Activated B cell treated with CpG ODN at 0.5 μM for 24 hours (primary cell): ENCODE data around the gene SLIT3. TPM values are rescaled to one million over a fixed set of nuclear protein-coding genes. Genes with fewer than 3 reads are reported as not detected.

Experiments used
- ATAC-seq: fragments of 200-7000 bp; cut with Tn5 transposase; one replicate; pipeline ENCODE4 v1.10.0; 2021; ENCODE audit warnings: low read depth, mild to moderate bottlenecking, moderate library complexity
- CTCF ChIA-PET: fragments of 350-600 bp; sonication (Branson Sonifier 250); formaldehyde crosslinking; loops from one replicate; lab custom pipeline; 2021; ENCODE audit warnings: antibody characterized with exemption; lab: Charles Lee
- POLR2A ChIA-PET: fragments of 350-600 bp; sonication (Branson Sonifier 250); formaldehyde crosslinking; loops from one replicate; lab custom pipeline; 2021; ENCODE audit warnings: antibody characterized with exemption; lab: Charles Lee
- DNase-seq: peaks from one replicate; pipeline ENCODE4 v3.0.0; 2022
- H3K27ac Mint-ChIP-seq: one replicate; pipeline ENCODE4 v1.8.0; 2020; ENCODE audit warnings: mixed read lengths
- H3K27me3 Mint-ChIP-seq: one replicate; pipeline ENCODE4 v1.8.0; 2021; ENCODE audit warnings: mixed read lengths
- H3K36me3 Mint-ChIP-seq: one replicate; pipeline ENCODE4 v1.8.0; 2021; ENCODE audit warnings: low read depth, mixed read lengths
- H3K4me1 Mint-ChIP-seq: one replicate; pipeline ENCODE4 v1.8.0; 2021; ENCODE audit warnings: mixed read lengths
- H3K4me3 Mint-ChIP-seq: one replicate; pipeline ENCODE4 v1.8.0; 2020; ENCODE audit warnings: mild to moderate bottlenecking, mixed read lengths
- H3K9me3 Mint-ChIP-seq: one replicate; pipeline ENCODE4 v1.8.0; 2020; ENCODE audit warnings: mixed read lengths
- intact Hi-C: fragments of 100-400 bp; cut with micrococcal nuclease; formaldehyde crosslinking; loops from one replicate; pipeline ENCODE4 v1.15.1; 2024
- total RNA-seq: library from RNA; stranded (reverse); gene quantifications from 2 replicates; pipeline ENCODE4 v1.2.3, GENCODE V29; 2022
- TF ChIP-seq, protein P1 (sequence below): fragments of 200-600 bp; IDR thresholded peaks from one replicate; pipeline ENCODE4 v1.8.0; 2022; ENCODE audit warnings: antibody characterized with exemption, mild to moderate bottlenecking

SLIT3 gene
- total RNA-seq, 1 donor from 2014 or later: not detected

DNA sequence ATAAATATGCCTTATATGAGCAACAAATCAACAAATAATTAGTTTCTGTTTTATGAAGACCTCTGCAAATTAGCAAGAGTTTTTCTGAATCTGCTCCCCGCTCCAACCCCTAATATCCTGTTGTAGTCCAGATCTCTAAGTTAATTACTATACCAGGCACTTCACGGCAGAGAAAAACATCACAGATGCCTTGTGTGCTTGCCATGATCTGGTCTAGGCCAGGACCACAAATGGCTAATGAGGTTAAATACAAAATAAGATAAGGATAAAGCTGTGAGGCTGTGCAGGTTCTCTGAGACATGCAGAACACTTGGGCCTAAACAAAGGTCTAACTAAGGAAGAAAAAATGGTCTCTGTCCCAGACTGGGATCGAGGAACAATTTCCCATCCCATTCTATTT lies 150.8 kb downstream of the SLIT3 start:
- H3K4me1 Mint-ChIP-seq: no peaks in the 10 kb centered on the region
- TF ChIP-seq, protein P1, sequence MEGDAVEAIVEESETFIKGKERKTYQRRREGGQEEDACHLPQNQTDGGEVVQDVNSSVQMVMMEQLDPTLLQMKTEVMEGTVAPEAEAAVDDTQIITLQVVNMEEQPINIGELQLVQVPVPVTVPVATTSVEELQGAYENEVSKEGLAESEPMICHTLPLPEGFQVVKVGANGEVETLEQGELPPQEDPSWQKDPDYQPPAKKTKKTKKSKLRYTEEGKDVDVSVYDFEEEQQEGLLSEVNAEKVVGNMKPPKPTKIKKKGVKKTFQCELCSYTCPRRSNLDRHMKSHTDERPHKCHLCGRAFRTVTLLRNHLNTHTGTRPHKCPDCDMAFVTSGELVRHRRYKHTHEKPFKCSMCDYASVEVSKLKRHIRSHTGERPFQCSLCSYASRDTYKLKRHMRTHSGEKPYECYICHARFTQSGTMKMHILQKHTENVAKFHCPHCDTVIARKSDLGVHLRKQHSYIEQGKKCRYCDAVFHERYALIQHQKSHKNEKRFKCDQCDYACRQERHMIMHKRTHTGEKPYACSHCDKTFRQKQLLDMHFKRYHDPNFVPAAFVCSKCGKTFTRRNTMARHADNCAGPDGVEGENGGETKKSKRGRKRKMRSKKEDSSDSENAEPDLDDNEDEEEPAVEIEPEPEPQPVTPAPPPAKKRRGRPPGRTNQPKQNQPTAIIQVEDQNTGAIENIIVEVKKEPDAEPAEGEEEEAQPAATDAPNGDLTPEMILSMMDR: no peak
- ChIA-PET POLR2A (no interaction called here), CTCF (no interaction called here)
- no peak overlapping the region for H3K4me3 Mint-ChIP-seq
- no peaks in the 10 kb centered on the region for H3K36me3 Mint-ChIP-seq
- H3K27ac Mint-ChIP-seq: no peak overlapping the region
- ATAC-seq (no peak), DNase-seq (no peak)
- no peaks in the 10 kb centered on the region for H3K9me3 Mint-ChIP-seq
- intact Hi-C loops: no loop called here
- peaks cover 2% of the 10 kb centered on the region for H3K27me3 Mint-ChIP-seq

DNA sequence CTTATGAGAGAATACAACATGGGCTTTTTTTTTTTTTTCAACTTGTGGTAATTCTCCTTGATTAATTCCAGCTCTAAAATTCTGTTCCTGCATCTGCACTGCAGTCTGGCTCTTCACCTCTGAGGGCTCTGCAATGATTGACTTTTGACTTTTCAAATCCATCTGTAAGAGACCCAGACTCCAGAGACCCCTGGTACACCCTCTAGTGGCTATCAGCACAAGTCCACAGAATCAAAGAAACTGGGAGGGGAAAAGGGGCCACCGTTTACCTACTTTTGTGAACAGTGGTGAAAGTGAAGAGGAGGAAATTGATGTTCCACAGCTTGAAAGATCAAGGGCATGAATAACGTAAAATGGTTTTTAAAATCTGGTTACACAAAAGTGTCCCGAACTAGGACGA lies 151.6 kb downstream of the SLIT3 start:
- H3K4me1 Mint-ChIP-seq: no peaks in the 10 kb centered on the region
- no peak for DNase-seq
- H3K27me3 Mint-ChIP-seq: peaks cover 2% of the 10 kb centered on the region
- H3K27ac Mint-ChIP-seq: no peak overlapping the region
- CTCF ChIA-PET: no interaction called here
- ATAC-seq: no peak
- no peak overlapping the region for H3K4me3 Mint-ChIP-seq
- intact Hi-C loops: no loop called here
- POLR2A ChIA-PET: no interaction called here
- H3K9me3 Mint-ChIP-seq: no peaks in the 10 kb centered on the region
- TF ChIP-seq, protein P1: no peak
- no peaks in the 10 kb centered on the region for H3K36me3 Mint-ChIP-seq

DNA sequence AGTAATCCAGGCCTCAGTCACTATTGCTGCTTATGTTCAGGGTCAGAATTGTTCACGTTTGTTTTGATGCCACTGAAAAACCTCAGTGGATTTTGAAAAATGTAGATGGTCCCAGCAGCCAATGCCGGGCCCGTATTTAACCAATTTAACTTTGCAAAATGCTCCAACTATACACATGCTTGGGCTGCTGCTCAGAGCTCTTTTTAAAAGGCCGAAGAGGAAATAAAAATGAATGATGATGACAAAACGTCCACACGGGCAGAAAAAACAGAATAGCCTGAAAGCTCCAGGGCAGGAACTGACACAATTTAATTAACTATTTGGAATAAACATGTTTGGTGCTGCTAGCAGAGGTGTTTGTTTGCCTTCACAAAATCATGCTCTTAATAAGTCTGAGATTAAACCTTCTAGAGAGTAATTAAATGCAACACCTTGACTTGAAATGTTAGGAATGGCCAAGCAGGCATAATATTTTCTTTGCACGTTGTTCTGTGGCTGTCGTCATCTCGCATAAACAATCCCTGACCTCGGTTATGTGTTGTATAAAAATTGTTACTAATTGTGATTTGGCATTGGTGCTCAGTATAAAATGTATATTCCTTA lies 152.7 kb downstream of the SLIT3 start:
- ChIA-PET POLR2A (no interaction called here), CTCF (no interaction called here)
- no peaks in the 10 kb centered on the region for H3K36me3 Mint-ChIP-seq
- no peak overlapping the region for H3K27ac Mint-ChIP-seq
- no peaks in the 10 kb centered on the region for H3K27me3 Mint-ChIP-seq
- no peak for DNase-seq
- no peak for ATAC-seq
- no peak overlapping the region for H3K4me3 Mint-ChIP-seq
- TF ChIP-seq, protein P1: no peak
- intact Hi-C loops: no loop called here
- no peaks in the 10 kb centered on the region for H3K9me3 Mint-ChIP-seq
- no peaks in the 10 kb centered on the region for H3K4me1 Mint-ChIP-seq

DNA sequence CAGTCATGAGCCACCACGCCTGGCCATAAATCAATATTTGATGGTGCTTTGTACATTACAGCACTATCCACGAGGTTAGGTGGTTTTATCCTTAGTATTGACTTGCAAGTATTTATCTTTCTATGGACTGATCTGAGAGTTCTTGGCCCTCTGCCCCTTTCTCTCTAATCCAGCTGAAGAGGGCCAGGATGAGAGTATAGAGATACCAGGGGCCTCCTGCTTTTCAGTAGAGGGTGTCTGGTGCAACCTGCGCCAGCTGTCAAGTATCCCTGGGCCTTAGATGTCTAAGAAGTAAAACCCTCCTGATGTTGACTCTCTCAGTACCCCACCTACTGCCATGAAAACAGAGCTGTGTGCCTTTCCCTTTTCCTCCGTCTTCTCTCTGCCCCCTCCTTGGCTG lies 153.4 kb downstream of the SLIT3 start:
- DNase-seq (no peak), ATAC-seq (no peak)
- no peak overlapping the region for H3K4me3 Mint-ChIP-seq
- ChIA-PET POLR2A (no interaction called here), CTCF (no interaction called here)
- no peak overlapping the region for H3K27ac Mint-ChIP-seq
- TF ChIP-seq, protein P1: no peak
- H3K9me3 Mint-ChIP-seq: no peaks in the 10 kb centered on the region
- H3K4me1 Mint-ChIP-seq: no peaks in the 10 kb centered on the region
- H3K36me3 Mint-ChIP-seq: no peaks in the 10 kb centered on the region
- intact Hi-C loops: no loop called here
- H3K27me3 Mint-ChIP-seq: no peaks in the 10 kb centered on the region

DNA sequence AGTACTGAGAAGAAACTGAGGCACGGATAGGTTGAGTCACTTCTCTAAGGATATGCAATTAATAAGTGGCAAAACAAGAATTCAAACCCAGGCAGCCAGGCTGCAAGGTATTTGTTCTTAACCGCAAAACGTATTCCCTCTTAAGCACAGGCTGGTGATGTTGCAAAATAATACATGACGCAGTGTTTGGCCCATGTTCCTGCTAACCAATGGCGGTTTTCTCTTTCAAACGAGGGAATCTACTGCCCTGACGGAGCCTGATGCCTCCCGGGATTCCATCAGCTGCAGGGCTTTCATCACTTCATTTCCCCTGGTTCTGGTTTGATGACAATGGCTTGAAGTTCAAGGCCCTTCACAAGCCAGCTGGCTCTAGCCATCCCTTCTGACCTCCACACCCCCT lies 154.8 kb downstream of the SLIT3 start:
- no peak for ATAC-seq
- Mint-ChIP-seq H3K4me1 (no peaks in the 10 kb centered on the region), H3K27me3 (no peaks in the 10 kb centered on the region), H3K4me3 (no peak overlapping the region), H3K27ac (no peak overlapping the region), H3K36me3 (no peaks in the 10 kb centered on the region), H3K9me3 (no peaks in the 10 kb centered on the region)
- CTCF ChIA-PET: no interaction called here
- no peak for DNase-seq
- POLR2A ChIA-PET: no interaction called here
- TF ChIP-seq, protein P1: no peak
- intact Hi-C loops: no loop called here
